ENCODE data around the gene KANSL1L. TPM values are rescaled to one million over a fixed set of nuclear protein-coding genes. Genes with fewer than 3 reads are reported as not detected.

KANSL1L gene
- total and polyA plus RNA-seq, 9 of the 15 experiments (the other 6 are each of a cell fraction or from before 2014, with no cell fraction given): 1.3 to 6.7 (median 2.4) TPM

DNA sequence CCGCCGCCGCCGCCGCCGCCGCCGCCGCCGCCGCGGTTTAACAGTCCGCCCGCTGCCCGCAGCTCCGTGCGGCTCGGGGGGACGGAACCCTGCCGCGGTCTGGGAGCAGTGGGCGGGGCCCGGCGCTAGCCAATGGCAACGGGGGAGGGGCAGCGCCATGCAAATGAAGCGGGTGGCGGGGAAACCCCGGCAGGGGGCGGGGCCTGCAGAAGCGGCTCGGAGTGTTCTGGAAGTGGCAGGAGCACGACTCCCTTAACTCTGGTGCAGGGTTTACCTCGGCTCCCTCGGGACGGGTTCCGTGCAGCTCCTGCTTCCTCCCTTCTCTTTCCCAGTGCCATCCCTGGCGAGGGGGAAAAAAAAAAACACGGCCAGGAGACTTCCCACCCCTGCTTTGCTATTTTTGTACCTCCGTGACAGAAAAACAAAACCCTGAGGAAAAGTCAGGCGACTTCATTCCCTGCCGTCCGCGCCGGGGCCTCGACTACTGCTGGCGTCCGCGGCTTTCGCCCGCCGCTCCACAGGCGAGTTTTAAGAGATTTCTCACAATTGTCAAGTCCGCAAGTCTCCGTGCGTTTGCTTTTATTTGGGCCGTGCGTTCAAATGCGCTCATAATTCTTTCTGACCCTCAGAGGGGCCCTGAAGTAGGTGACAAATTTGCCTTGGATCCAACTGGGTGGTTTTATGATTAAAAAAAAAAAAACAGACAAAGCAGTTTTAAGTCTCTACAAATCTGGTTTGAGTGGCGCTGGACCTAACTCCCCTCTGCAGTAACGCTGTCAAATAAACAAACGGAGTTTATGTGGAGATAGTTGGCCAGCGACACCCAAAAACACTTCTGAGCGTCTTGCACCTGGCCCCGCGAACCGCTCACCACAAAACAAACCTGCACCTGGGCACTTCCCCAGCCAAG is at the start of gene KANSL1L (continued):
- TF ChIP-seq, protein P1, sequence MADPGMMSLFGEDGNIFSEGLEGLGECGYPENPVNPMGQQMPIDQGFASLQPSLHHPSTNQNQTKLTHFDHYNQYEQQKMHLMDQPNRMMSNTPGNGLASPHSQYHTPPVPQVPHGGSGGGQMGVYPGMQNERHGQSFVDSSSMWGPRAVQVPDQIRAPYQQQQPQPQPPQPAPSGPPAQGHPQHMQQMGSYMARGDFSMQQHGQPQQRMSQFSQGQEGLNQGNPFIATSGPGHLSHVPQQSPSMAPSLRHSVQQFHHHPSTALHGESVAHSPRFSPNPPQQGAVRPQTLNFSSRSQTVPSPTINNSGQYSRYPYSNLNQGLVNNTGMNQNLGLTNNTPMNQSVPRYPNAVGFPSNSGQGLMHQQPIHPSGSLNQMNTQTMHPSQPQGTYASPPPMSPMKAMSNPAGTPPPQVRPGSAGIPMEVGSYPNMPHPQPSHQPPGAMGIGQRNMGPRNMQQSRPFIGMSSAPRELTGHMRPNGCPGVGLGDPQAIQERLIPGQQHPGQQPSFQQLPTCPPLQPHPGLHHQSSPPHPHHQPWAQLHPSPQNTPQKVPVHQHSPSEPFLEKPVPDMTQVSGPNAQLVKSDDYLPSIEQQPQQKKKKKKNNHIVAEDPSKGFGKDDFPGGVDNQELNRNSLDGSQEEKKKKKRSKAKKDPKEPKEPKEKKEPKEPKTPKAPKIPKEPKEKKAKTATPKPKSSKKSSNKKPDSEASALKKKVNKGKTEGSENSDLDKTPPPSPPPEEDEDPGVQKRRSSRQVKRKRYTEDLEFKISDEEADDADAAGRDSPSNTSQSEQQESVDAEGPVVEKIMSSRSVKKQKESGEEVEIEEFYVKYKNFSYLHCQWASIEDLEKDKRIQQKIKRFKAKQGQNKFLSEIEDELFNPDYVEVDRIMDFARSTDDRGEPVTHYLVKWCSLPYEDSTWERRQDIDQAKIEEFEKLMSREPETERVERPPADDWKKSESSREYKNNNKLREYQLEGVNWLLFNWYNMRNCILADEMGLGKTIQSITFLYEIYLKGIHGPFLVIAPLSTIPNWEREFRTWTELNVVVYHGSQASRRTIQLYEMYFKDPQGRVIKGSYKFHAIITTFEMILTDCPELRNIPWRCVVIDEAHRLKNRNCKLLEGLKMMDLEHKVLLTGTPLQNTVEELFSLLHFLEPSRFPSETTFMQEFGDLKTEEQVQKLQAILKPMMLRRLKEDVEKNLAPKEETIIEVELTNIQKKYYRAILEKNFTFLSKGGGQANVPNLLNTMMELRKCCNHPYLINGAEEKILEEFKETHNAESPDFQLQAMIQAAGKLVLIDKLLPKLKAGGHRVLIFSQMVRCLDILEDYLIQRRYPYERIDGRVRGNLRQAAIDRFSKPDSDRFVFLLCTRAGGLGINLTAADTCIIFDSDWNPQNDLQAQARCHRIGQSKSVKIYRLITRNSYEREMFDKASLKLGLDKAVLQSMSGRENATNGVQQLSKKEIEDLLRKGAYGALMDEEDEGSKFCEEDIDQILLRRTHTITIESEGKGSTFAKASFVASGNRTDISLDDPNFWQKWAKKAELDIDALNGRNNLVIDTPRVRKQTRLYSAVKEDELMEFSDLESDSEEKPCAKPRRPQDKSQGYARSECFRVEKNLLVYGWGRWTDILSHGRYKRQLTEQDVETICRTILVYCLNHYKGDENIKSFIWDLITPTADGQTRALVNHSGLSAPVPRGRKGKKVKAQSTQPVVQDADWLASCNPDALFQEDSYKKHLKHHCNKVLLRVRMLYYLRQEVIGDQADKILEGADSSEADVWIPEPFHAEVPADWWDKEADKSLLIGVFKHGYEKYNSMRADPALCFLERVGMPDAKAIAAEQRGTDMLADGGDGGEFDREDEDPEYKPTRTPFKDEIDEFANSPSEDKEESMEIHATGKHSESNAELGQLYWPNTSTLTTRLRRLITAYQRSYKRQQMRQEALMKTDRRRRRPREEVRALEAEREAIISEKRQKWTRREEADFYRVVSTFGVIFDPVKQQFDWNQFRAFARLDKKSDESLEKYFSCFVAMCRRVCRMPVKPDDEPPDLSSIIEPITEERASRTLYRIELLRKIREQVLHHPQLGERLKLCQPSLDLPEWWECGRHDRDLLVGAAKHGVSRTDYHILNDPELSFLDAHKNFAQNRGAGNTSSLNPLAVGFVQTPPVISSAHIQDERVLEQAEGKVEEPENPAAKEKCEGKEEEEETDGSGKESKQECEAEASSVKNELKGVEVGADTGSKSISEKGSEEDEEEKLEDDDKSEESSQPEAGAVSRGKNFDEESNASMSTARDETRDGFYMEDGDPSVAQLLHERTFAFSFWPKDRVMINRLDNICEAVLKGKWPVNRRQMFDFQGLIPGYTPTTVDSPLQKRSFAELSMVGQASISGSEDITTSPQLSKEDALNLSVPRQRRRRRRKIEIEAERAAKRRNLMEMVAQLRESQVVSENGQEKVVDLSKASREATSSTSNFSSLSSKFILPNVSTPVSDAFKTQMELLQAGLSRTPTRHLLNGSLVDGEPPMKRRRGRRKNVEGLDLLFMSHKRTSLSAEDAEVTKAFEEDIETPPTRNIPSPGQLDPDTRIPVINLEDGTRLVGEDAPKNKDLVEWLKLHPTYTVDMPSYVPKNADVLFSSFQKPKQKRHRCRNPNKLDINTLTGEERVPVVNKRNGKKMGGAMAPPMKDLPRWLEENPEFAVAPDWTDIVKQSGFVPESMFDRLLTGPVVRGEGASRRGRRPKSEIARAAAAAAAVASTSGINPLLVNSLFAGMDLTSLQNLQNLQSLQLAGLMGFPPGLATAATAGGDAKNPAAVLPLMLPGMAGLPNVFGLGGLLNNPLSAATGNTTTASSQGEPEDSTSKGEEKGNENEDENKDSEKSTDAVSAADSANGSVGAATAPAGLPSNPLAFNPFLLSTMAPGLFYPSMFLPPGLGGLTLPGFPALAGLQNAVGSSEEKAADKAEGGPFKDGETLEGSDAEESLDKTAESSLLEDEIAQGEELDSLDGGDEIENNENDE (IDR thresholded peaks at IDR 0.05; ENCODE audit: low read depth, low read length): no peak
- peak; percentile 82 for TF ChIP-seq NEUROD1 (IDR thresholded peaks at IDR 0.05; ENCODE audit: borderline replicate concordance, low read depth, low read length, partially characterized antibody)
- peak; percentile 46 for TF ChIP-seq TAF1 (IDR thresholded peaks at IDR 0.05; ENCODE audit: control insufficient read depth, extremely low read depth, insufficient read depth, low read length, severe bottlenecking)
- TF ChIP-seq, protein P2, sequence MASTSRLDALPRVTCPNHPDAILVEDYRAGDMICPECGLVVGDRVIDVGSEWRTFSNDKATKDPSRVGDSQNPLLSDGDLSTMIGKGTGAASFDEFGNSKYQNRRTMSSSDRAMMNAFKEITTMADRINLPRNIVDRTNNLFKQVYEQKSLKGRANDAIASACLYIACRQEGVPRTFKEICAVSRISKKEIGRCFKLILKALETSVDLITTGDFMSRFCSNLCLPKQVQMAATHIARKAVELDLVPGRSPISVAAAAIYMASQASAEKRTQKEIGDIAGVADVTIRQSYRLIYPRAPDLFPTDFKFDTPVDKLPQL (IDR thresholded peaks at IDR 0.05; ENCODE audit: extremely low read depth, insufficient read length): no peak
- no peak for TF ChIP-seq KLF10 (CRISPR knock-in tag; IDR thresholded peaks at IDR 0.05)
- 0 out of 2 replicates have a peak, but pooled peaks have one; percentile 5 for TF ChIP-seq SPI1 (IDR thresholded peaks at IDR 0.05; ENCODE audit: borderline replicate concordance, low read depth, low read length)
- TF ChIP-seq FOXJ2 (tag; IDR thresholded peaks at IDR 0.05): 0 out of 2 replicates have a peak, but pooled peaks have one; percentile 10
- TF ChIP-seq L3MBTL2 (IDR thresholded peaks at IDR 0.05): peak; percentile 65
- TF ChIP-seq ZNF584 (CRISPR knock-in tag; IDR thresholded peaks at IDR 0.05; ENCODE audit: low read depth): no peak
- TF ChIP-seq CCNT2 (IDR thresholded peaks at IDR 0.05; ENCODE audit: borderline replicate concordance, extremely low read depth, insufficient read length, low read depth, low read length): peak; percentile 14
- 0 out of 4 replicates have a peak, but pooled peaks of 1 of the 2 experiments have one; percentile 3 for TF ChIP-seq NONO (IDR thresholded peaks at IDR 0.05; ENCODE audit: low read depth in 2 of 2, low read length in 1 of 2)
- TF ChIP-seq RB1 (IDR thresholded peaks at IDR 0.05; ENCODE audit: low read depth): 0 out of 2 replicates have a peak, but pooled peaks have one; percentile 14
- TF ChIP-seq SMARCB1 (IDR thresholded peaks at IDR 0.05; ENCODE audit: insufficient read length, low read depth): no peak
- TF ChIP-seq SP1 (CRISPR knock-in tag; IDR thresholded peaks at IDR 0.05): peak; percentile 66

Data from K562 (cell line).